Effector memory CD8-positive, alpha-beta T cell (primary cell): Measurements from ENCODE around the gene SQOR.

Source experiments
- ATAC-seq: fragments of 150-1000 bp; cut with Tn5 transposase; replicated peaks from 2 replicates; pipeline ENCODE4 v1.10.0; 2021; ENCODE audit warnings: mild to moderate bottlenecking, moderate library complexity
- DNase-seq, 3 experiments: peaks; one replicate each; pipeline ENCODE4 v3.0.0; 2021
- H3K27ac Mint-ChIP-seq, 2 donors: one replicate each; pipeline ENCODE4 v1.8.0; 2022; ENCODE audit warnings: mild to moderate bottlenecking in 2 of 2, mixed read lengths in 2 of 2, moderate library complexity in 2 of 2
- H3K27me3 Mint-ChIP-seq, 2 donors: one replicate each; pipeline ENCODE4 v1.8.0; 2022; ENCODE audit warnings: mixed read lengths in 2 of 2
- H3K36me3 Mint-ChIP-seq: one replicate; pipeline ENCODE4 v1.8.0; 2022; ENCODE audit warnings: mild to moderate bottlenecking, moderate library complexity, mixed read lengths; ENCODE audit not compliant: insufficient read depth
- H3K4me1 Mint-ChIP-seq, 2 donors: one replicate each; pipeline ENCODE4 v1.8.0; 2022; ENCODE audit warnings: low read depth in 2 of 2, mixed read lengths in 2 of 2
- H3K4me3 Mint-ChIP-seq, 2 donors: one replicate each; pipeline ENCODE4 v1.8.0; 2022; ENCODE audit warnings: mild to moderate bottlenecking in 2 of 2, mixed read lengths in 2 of 2, moderate library complexity in 2 of 2
- H3K9me3 Mint-ChIP-seq, 2 donors: one replicate each; pipeline ENCODE4 v1.8.0; 2022; ENCODE audit warnings: mixed read lengths in 2 of 2
- total RNA-seq, 9 experiments: gene quantifications; one replicate each; lab custom pipeline; 2026; lab: John Stamatoyannopoulos, UW

Gene SQOR
- total RNA-seq: 14.8 to 58.7 (median 23.2) reads per million in 9 experiments

- ATAC-seq: peak; percentile 67
- DNase-seq: peak; percentile 52 to 59 (median 56)
- H3K36me3 Mint-ChIP-seq: peaks cover 13% of the 10 kb centered on the region
- H3K27ac Mint-ChIP-seq: peak within 1 kb of the TSS; percentile 75 to 95
- no peaks in the 10 kb centered on the region for H3K27me3 Mint-ChIP-seq
- peak within 1 kb of the TSS; percentile 89 to 97 for H3K4me3 Mint-ChIP-seq
- H3K9me3 Mint-ChIP-seq: no peaks in the 10 kb centered on the region
- peaks cover 33 to 34% of the 10 kb centered on the region in 2 donors for H3K4me1 Mint-ChIP-seq
Measured at GRCh38 chr15:45634432-45635190, at the start of gene SQOR. TSS of gene SQOR (plus strand) at chr15:45635029. CDS start at chr15:45658924, 23,895 bp downstream.

DNA sequence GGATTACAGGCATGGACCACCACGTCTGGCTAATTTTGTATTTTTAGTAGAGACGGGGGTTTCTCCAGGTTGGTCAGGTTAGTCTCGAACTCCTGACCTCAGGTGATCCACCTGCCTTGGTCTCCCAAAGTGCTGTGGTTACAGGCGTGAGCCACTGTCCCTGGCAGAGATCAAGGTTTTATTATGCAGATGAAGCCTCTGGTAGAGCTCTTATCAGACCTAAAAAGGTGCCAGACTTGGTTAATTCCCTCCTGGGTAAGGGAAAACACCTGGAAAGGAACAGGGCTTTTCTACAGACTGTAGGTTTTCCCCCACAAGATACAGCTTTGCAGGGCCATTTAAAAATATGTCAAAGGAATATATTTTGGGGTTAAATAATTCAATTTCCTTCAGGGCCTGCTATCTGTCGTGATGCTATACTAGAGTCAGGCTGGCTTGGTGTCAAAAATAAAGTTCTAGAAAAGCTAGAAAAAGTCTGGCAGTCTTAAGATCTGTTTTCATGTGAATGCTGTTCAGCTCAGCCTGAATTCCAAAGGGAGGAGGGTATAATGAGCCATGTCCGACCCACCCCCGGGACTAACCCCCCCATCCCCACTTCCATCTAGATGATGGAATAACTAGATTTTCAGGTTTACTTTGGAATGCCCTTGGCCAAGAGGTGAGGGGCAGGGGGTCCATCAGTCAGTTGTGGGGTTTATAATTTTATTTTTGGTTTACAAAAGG lies 49.6 kb upstream of the SQOR start:
- no peak for DNase-seq
- Mint-ChIP-seq H3K36me3 (peaks cover 18% of the 10 kb centered on the region), H3K4me3 (no peak overlapping the region), H3K9me3 (no peaks in the 10 kb centered on the region), H3K4me1 (peaks cover 23 to 24% of the 10 kb centered on the region in 2 donors), H3K27me3 (peaks cover 17 to 27% of the 10 kb centered on the region in 2 donors), H3K27ac (no peak overlapping the region)
- no peak for ATAC-seq

- H3K27me3 Mint-ChIP-seq: peaks cover 15 to 22% of the 10 kb centered on the region in 2 donors
- peaks cover 18% of the 10 kb centered on the region for H3K36me3 Mint-ChIP-seq
- H3K9me3 Mint-ChIP-seq: no peaks in the 10 kb centered on the region
- peaks cover 23 to 24% of the 10 kb centered on the region in 2 donors for H3K4me1 Mint-ChIP-seq
- H3K4me3 Mint-ChIP-seq: peak overlapping the region; percentile 96
- DNase-seq (no peak), ATAC-seq (no peak)
- H3K27ac Mint-ChIP-seq: peak overlapping the region; percentile 99 to 100
Measured at GRCh38 chr15:45586125-45586524, 48.7 kb upstream of the SQOR start.

DNA sequence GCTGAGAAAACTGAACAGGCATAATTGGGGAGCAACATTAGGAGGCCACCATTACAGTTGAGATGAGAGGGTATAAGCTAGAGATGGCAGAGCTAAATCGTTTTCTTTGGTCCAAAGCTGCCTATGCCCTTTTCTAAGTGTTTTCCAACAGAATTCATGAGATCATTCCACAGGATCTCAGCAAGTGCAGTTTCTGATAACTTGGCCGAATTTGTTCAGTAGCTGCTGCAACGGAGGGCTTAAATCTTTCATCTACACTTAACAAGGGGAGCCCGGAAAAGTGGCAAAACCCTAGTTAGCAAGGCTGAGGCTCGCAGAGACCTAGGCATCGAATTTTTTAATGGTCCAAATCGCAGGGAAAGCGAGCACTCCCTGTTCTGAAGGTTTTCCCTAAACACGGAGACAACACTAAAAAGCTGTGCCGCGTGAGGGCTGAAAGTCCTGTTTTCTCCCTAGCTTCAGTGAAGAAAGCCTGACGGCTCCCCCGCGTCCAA lies 48.2 kb upstream of the SQOR start:
- H3K4me3 Mint-ChIP-seq: peak overlapping the region; percentile 96
- ATAC-seq (peak; percentile 2), DNase-seq (no peak)
- H3K9me3 Mint-ChIP-seq: no peaks in the 10 kb centered on the region
- peak overlapping the region; percentile 99 to 100 for H3K27ac Mint-ChIP-seq
- peaks cover 18% of the 10 kb centered on the region for H3K36me3 Mint-ChIP-seq
- H3K4me1 Mint-ChIP-seq: peaks cover 23 to 24% of the 10 kb centered on the region in 2 donors
- peaks cover 12 to 17% of the 10 kb centered on the region in 2 donors for H3K27me3 Mint-ChIP-seq

DNA sequence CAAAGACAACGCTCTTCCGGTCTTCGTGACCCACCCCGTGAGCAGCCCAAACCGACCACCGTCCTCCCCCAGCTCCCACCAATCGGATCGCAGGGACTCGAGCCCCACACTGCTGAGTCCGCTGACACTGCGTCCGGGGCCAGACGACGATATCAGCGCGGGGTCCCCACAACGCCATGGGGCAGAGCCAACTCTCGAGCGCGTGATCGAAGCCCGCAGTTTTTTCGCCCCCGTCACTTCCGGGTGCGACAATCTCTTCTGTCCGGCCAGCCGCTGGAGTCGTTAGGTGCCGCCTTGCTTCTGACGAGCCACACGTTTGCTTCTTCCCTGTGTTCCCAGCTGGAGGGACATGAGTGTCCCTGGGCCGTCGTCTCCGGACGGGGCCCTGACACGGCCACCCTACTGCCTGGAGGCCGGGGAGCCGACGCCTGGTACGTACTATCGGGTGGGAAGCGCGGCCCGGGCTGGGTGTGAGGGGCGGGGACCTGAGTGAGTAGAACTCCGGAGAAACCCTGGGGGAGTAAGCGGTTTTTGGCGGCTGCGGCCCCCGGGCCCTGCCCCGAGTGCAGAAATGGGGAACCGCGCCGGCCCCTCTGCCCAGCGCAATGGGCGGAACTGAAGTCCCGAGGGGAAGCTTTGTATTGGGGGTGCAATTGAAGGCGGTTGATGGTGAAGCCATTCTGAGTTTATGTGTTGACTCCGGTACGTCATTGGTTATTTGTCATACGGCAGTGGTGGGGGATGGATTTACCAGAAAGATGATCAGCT lies 47.5 kb upstream of the SQOR start, which contains the start of gene BLOC1S6:
TSS of gene BLOC1S6 (plus strand) at position 285 of the 768 bp plus-strand sequence. CDS start at position 350, 65 bp downstream.
- Mint-ChIP-seq H3K36me3 (peaks cover 21% of the 10 kb centered on the region), H3K27ac (peak within 1 kb of the TSS; percentile 99 to 100), H3K9me3 (no peaks in the 10 kb centered on the region), H3K4me3 (peak within 1 kb of the TSS; percentile 96), H3K27me3 (peaks cover 6 to 11% of the 10 kb centered on the region in 2 donors), H3K4me1 (peaks cover 23 to 28% of the 10 kb centered on the region in 2 donors)
- DNase-seq: peak; percentile 87 to 95 (median 89)
- ATAC-seq: peak; percentile 89

DNA sequence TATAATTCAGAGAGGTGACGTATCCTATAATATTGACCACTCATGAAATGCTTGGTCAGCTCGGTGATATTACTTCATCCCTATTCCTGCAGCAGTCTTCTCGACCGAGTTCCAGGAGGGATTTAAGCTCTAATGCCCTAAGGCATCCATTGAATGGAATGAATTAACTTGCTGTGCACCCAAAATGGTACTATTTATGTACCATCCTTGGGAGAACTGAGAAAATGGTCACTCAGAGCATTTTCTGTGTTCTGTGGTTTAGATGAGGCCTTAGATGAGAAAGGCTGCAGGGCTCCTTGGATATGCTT lies 47.0 kb upstream of the SQOR start:
- peaks cover 1 to 5% of the 10 kb centered on the region in 2 donors for H3K27me3 Mint-ChIP-seq
- H3K9me3 Mint-ChIP-seq: no peaks in the 10 kb centered on the region
- DNase-seq (no peak), ATAC-seq (no peak)
- peak overlapping the region; percentile 99 to 100 for H3K27ac Mint-ChIP-seq
- peak overlapping the region; percentile 96 for H3K4me3 Mint-ChIP-seq
- H3K4me1 Mint-ChIP-seq: peaks cover 23 to 30% of the 10 kb centered on the region in 2 donors
- peaks cover 23% of the 10 kb centered on the region for H3K36me3 Mint-ChIP-seq

GRCh38 chr15:45588219-45588875 lies 46.5 kb upstream of the SQOR start:
- Mint-ChIP-seq H3K36me3 (peaks cover 23% of the 10 kb centered on the region), H3K4me1 (peaks cover 23 to 30% of the 10 kb centered on the region in 2 donors), H3K4me3 (peak overlapping the region; percentile 96), H3K27me3 (no peaks in the 10 kb centered on the region), H3K9me3 (no peaks in the 10 kb centered on the region), H3K27ac (peak overlapping the region; percentile 99 to 100)
- ATAC-seq (no peak), DNase-seq (no peak)

DNA sequence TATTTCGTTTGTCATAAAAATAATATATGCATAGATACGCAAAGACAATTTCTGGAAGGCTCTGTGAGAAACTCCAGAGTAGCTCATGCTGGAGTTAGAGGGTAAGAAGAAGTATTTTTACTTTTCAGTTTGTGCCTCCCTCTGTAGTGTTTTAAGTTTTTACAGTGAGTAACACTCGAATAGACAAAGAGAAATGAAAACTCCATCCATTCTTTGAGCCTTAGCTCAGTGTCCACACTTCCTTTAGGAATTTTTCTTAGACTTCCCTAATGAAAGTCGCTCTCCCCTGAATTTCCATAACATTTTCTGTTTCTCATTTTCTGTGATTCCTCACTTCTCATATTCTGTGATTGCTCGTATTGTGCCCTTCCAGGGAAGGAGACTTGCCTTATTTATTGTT lies 45.6 kb upstream of the SQOR start:
- Mint-ChIP-seq H3K9me3 (no peaks in the 10 kb centered on the region), H3K27ac (peak overlapping the region in 1 of 2 donors; percentile 99), H3K4me1 (peaks cover 23 to 38% of the 10 kb centered on the region in 2 donors), H3K4me3 (peak overlapping the region; percentile 15 to 96), H3K27me3 (no peaks in the 10 kb centered on the region), H3K36me3 (peaks cover 23% of the 10 kb centered on the region)
- DNase-seq: no peak
- ATAC-seq: no peak

DNA sequence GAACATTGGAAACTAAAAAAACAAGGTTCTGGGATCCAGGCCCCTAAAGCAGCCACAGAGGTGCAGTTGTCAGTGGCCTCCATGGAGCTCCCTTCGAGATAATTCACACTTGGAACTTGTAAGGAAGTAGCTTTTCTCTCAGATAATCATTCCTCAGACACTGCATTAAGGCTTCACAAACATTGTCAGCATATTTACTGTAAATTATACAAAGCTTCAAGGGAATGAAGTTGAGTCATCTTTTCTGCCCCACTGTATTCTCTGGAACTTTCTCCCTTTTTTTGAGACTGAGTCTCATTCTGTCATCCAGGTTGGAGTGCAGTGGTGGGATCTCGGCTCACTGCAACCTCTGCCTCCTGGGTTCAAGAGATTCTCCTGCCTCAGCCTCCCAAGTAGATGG lies 40.5 kb upstream of the SQOR start:
- peak overlapping the region in 1 of 2 donors; percentile 84 for H3K27ac Mint-ChIP-seq

DNA sequence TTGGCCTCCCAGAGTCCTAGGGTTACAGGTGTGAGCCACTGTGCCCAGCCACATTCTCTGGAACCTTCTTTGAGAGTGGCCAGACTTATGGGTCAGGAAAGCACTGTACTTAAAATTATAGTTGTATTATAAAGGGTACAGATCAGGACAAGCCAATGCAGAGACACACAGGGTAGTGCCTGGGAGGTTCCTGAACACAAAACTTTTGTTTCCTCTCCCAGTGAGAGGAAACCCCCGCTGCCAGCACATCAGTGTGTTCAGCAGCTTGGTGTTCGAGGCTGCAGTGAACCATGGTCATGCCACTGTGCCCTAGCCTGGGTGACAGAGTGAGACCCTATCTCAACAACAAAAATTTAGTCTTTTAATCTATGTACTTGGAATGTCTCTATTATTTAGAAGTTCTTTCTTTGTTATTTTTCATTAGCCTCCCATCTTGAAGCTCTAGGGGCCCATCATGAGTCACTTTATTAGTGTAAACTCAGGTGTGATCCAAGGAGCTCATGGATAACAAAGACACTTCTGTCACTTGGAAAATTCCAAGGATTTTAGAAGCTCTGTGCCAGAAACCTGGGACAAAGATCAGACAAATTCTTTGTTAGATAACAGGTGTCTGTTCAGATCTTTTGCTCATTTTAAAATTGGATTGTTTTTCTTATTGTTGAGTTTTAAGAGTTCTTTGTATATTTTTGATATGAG lies 39.8 kb upstream of the SQOR start:
- no peaks in the 10 kb centered on the region for H3K9me3 Mint-ChIP-seq
- H3K4me3 Mint-ChIP-seq: no peak overlapping the region
- no peaks in the 10 kb centered on the region for H3K27me3 Mint-ChIP-seq
- H3K36me3 Mint-ChIP-seq: peaks cover 17% of the 10 kb centered on the region
- DNase-seq (no peak), ATAC-seq (no peak)
- H3K4me1 Mint-ChIP-seq: peaks cover 1 to 22% of the 10 kb centered on the region in 2 donors
- peak overlapping the region in 1 of 2 donors; percentile 84 for H3K27ac Mint-ChIP-seq

More for the DNA sequence above, 40.5 kb upstream of the SQOR start:
- Mint-ChIP-seq H3K4me3 (no peak overlapping the region), H3K27me3 (no peaks in the 10 kb centered on the region), H3K9me3 (no peaks in the 10 kb centered on the region), H3K36me3 (peaks cover 17% of the 10 kb centered on the region), H3K4me1 (peaks cover 4 to 25% of the 10 kb centered on the region in 2 donors)
- no peak for ATAC-seq
- DNase-seq: no peak

GRCh38 chr15:45603881-45604280 lies 30.9 kb upstream of the SQOR start:
- Mint-ChIP-seq H3K27me3 (no peaks in the 10 kb centered on the region), H3K36me3 (peaks cover 38% of the 10 kb centered on the region), H3K9me3 (no peaks in the 10 kb centered on the region), H3K27ac (peak overlapping the region in 1 of 2 donors; percentile 60), H3K4me1 (peaks cover 1 to 6% of the 10 kb centered on the region in 2 donors), H3K4me3 (no peak overlapping the region)
- ATAC-seq (no peak), DNase-seq (no peak)

- Mint-ChIP-seq H3K4me3 (no peak overlapping the region), H3K27ac (peak overlapping the region in 1 of 2 donors; percentile 19)
- DNase-seq: no peak
Measured at GRCh38 chr15:45604326-45604725, 30.5 kb upstream of the SQOR start.

More at GRCh38 chr15:45604326-45604725, 30.5 kb upstream of the SQOR start:
- Mint-ChIP-seq H3K27me3 (no peaks in the 10 kb centered on the region), H3K4me1 (peaks cover 1 to 6% of the 10 kb centered on the region in 2 donors), H3K9me3 (no peaks in the 10 kb centered on the region), H3K36me3 (peaks cover 42% of the 10 kb centered on the region)
- ATAC-seq: no peak
